ENCODE results near the gene QPCTL.

DNA sequence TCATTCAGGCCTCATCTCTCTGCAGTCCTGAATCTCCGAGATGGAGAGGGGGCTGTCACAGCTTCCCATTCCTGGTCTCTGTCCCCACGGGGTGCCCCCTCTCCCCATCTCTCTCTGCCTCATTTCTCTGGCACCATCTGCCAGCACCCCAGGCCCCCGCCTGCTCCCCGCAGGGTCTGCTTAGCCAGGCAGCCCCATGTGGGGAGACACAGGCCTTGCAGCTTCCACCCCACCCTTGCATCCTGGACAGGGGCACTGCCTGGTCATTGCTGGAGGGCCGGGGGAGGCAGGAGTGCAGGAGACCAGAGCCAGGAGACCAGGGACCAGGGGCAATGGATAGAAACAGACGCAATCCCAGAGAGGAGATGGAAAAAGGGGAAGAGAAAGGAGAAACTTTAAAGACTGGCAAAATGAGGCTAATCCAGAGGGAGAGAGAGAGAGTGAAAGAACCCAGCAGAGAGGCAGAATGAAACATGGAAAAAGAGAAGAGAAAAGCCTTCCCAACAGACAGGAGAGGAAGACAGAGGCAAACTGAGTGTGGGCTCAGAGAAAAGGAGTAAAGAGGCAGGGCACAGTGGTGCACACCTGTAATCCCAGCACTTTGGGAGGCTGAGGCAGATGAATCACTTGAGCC, 33.3 kb upstream of the QPCTL start:
- TF ChIP-seq POLR2AphosphoS5 (IDR thresholded peaks at IDR 0.05; ENCODE audit: low read depth) = no peak
- TF ChIP-seq, protein P1, sequence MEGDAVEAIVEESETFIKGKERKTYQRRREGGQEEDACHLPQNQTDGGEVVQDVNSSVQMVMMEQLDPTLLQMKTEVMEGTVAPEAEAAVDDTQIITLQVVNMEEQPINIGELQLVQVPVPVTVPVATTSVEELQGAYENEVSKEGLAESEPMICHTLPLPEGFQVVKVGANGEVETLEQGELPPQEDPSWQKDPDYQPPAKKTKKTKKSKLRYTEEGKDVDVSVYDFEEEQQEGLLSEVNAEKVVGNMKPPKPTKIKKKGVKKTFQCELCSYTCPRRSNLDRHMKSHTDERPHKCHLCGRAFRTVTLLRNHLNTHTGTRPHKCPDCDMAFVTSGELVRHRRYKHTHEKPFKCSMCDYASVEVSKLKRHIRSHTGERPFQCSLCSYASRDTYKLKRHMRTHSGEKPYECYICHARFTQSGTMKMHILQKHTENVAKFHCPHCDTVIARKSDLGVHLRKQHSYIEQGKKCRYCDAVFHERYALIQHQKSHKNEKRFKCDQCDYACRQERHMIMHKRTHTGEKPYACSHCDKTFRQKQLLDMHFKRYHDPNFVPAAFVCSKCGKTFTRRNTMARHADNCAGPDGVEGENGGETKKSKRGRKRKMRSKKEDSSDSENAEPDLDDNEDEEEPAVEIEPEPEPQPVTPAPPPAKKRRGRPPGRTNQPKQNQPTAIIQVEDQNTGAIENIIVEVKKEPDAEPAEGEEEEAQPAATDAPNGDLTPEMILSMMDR (IDR thresholded peaks at IDR 0.05; ENCODE audit: insufficient read depth, low read length) = no peak
- TF ChIP-seq SPI1 (IDR thresholded peaks at IDR 0.05; ENCODE audit: borderline replicate concordance, low read depth) = no peak
